HG02571 (cell line): ENCODE measurements around the gene OR10AG1.

ENCODE experiments used
- ATAC-seq: cut with Tn5 transposase; IDR thresholded peaks from one replicate; pipeline ENCODE4 v1.9.1; 2021; ENCODE audit warnings: mild to moderate bottlenecking, moderate library complexity; ENCODE audit not compliant: unreplicated experiment

Gene OR10AG1, protein sequence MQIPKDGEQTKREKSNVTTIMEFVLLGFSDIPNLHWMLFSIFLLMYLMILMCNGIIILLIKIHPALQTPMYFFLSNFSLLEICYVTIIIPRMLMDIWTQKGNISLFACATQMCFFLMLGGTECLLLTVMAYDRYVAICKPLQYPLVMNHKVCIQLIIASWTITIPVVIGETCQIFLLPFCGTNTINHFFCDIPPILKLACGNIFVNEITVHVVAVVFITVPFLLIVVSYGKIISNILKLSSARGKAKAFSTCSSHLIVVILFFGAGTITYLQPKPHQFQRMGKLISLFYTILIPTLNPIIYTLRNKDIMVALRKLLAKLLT

DNA sequence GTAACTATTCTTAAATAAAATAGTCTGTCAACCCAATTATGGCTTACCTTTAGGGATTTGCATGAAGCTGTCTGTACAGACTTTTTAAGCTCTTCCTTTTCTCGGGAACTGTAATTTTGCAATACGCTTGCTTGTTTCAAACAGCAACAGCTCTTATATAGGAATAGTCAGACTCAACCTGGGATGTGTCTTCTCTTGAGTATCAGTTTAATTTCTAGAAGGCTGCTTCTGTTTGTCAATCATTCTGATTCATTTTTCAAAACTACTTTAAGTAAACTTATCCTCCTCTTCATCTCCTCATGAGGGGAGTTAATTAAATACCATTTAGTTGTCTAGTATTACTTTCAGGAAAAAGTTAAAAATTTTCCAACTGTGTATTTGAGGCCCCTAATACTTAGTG lies at the start of gene OR10AG1:
Gene OR10AG1 (minus strand): TSS at position 101 of the 400 bp plus-strand sequence. CDS start 38 bp downstream, at position 63.
- no peak for ATAC-seq

DNA sequence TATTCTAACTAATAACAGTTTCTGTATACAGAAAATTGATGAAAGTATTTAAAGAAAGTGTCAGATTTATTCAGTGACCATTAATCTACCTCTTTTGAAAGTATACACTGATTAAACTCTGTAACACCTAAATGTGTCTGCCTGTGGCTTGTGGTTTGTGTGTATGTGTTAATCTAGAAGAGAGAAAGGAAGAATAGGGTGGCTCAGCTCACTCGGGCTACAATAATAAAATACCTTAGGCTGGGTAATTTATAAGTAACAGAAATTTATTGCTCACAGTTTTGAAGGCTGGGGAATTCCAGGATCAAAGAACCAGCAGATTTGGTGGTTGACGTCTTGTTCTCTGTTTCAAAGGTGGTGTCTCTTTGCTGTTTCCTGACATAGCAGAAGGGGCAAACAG lies 44.1 kb upstream of the OR10AG1 start:
- ATAC-seq = no peak

DNA sequence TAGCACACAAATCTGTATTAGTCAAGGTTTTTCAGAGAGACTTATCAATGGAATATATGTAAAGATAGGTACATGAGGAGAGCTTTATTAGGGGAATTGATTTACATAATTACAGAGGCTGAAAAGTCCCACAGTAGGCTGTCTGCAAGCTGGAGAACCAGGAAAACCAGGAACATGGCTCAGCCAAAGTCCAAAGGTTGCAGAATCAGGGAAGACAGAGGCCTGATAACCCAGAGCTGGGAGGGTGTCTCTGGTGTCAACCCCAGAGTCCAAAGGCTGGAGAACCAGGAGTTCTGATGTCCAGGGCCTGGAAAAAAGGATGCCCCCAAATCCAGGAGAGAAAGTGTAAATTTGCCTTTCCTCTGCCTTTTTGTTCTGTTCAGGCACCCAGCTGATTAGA lies 41.0 kb upstream of the OR10AG1 start:
- no peak for ATAC-seq

DNA sequence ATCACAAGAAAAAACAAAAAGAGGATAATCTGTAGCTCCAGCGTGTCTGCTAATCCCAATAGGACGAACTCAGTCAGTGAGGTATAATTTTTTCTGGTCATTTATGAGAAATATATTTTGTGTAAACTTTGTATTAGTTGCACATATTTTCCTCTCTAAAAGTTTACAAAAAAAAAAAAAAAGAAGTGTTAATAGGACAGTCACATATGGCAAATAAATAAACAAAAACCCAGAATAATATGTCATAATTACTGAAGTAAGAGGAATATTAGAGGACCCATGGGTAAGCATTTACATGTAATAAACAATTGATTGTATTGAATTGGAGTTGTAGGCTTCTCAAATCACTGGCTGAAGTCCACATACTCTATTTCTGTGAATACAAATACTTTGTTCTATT lies 24.8 kb upstream of the OR10AG1 start, which contains the start of gene OR5F1:
Gene OR5F1 (minus strand): TSS at position 101 of the 400 bp plus-strand sequence. CDS start 0 bp downstream, at position 101.
- no peak for ATAC-seq

DNA sequence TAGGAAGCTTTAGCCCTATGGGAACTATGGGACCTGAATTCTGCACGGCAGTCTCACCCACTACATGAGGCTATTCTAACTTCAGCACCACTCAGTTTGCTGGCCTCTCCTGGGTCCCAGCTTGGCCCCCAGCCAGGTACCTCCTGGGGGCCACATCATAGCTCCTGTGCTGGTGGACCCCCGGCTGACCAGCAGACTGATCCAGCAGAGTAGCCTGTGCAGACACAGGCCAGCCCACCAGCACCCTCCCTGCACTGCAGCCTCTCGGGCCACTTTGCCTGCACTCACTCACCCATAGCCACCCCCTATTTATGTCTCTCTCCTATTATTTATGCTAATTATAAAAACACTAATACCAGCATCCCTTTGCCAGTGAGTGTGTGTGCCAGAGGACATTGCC lies 1.2 kb upstream of the OR10AG1 start:
- ATAC-seq = no peak

DNA sequence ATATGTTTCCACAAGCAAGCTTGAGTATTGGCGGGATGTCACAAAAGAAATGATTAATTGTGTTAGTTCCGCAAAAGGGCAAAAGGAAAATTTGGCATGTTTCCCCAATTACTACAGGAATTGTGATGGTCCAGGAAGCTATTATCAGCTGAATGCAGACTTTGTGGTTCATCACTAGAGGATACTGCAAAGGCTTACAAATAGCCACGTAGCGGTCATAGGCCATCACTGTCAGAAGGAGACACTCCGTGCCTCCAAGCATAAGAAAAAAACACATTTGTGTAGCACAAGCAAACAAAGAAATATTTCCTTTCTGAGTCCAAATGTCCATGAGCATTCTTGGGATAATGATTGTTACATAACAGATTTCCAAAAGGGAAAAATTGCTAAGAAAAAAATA lies 1.8 kb downstream of the OR10AG1 start:
- no peak for ATAC-seq

DNA sequence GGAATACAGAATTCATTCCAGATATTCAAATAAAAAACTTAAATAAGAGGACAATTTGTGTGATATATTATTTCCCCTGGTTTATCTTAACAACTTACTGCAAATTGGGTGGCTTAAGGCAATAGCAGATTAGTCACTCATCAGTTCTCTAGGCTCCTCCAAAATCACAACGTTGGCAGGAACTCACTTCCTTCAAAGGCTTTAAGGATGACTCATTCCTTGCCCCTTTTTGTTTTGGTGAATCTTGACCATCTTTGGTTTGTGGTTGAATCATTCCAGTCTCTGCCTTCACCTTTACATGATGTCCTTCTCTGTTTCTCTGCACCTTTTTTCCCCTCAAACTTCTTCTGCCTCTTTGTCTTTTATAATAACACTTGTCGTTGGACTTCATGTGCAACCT lies 3.4 kb downstream of the OR10AG1 start:
- ATAC-seq = no peak

DNA sequence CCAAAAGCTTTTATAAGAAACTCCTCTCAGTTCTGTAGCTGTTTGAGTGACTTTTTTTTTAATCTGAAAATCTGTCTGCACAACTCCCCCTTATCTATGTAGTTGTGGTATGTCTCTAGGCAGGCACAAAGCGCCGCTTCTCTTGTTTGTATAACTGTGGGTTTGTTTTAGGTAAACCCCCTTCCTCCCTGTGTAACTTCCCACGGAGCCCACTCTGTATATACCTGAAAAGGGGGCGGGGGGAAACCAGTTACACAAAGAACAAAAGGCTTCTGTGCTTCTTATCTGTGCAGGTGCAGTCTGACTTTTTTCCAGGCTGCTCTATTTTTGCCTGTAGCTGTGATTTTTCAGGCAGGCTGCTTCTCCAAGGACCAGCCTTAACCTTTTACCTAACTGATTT lies 13.2 kb downstream of the OR10AG1 start:
- no peak for ATAC-seq

DNA sequence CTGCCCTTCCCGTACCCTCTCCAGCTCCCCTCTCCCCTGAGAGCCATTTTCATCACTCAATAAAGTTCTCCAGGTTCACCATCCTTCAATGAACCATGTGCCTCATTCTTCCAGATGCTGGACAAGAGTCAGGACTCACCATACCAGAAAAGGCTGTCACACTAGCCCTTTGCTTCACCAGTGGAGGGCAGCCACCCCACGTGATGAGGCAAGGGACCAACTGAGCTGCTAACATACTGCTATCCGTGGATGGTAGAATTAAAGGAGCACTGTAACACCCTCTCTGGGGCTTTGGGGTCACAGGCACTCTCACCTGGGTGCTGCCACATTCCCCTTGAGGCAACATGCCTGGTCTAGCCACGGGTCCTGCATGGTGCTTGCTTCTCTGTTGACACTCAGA lies 20.4 kb downstream of the OR10AG1 start:
- ATAC-seq = no peak

DNA sequence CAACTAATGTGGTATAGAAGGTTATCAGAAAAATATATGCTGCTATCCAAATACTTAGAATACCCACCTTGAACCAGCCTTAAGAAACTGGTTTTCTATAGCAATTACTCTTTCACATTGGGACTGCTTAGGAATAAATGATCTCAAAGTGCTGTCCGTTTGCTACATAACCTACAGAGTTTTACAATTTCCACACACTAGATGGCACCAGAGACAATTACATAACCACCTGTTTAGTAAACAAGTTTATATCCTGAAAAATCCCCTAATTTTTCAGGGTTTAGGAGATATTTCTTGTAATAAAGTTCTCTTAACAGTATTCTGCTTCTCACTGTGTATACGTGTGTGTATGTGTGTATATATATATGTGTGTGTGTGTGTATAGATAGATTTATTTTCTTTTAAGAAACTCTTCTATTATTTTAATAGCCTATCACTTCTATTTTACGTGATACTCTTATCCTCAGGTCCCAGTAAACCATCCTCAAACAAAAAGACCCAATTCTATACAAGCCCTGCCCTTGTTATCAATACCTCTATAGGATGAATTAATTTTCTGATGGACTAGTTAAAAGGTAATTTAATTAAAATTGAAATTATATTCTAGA lies 26.9 kb downstream of the OR10AG1 start:
- no peak for ATAC-seq

DNA sequence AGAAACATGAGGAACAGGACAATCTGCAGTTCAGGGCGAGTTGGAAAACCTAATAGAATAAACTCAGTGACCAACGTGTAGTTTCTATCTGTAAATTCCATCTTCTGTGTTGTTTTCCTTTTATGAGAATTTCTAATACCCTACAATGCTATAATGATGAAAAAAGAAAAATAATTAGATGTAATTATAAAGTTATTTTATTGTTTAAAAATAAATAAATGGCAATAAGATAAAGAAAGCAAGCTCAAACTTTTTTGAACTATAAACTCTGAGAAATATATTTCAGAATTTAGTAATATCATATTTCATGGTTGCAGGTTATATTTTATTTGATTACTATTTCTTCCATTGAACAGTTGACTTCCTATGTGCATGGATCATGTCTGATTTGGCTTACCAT lies 33.4 kb downstream of the OR10AG1 start, which contains the start of gene OR5I1:
Gene OR5I1 (minus strand): TSS at position 101 of the 400 bp plus-strand sequence. CDS start 0 bp downstream, at position 101.
- ATAC-seq = no peak

DNA sequence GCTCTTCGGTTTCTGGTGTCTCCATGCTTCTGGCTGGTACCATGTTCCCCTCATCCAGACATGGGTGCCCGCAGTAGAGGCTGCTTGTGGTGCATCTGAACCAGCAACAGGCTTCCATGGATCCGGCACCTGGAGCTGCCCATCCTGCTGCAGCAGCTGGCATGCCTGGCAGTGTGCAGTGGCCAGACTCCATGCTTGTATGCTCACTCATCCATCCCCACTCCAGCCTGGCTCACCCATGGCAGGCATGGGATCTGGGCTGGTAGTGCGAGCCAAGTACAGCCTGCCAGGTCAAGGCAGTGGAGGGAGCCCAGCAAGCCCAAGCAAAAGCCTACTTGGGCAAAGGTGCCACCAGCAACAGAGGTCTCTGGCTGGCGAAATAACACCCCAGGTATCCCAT lies 49.2 kb downstream of the OR10AG1 start:
- no peak for ATAC-seq
